Neural progenitor cell (in vitro differentiated cells): ENCODE data around the gene GPM6B.

Experiments used
- EZH2 ChIP-seq: fragments of 200-600 bp; sonication (generic); IDR thresholded peaks from 2 replicates; pipeline ENCODE4 v1.6.1; 2017; ENCODE audit warnings: antibody characterized with exemption, mild to moderate bottlenecking, moderate library complexity
- EZH2phosphoT487 ChIP-seq: fragments of 200-600 bp; sonication (generic); IDR thresholded peaks from 2 replicates; pipeline ENCODE4 v1.6.1; 2017; ENCODE audit warnings: antibody characterized with exemption
- TF ChIP-seq, protein P1 (sequence below): fragments of 200-600 bp; sonication (generic); IDR thresholded peaks from 2 replicates; pipeline ENCODE4 v1.5.1; 2017; ENCODE audit warnings: antibody characterized with exemption, mild to moderate bottlenecking

DNA sequence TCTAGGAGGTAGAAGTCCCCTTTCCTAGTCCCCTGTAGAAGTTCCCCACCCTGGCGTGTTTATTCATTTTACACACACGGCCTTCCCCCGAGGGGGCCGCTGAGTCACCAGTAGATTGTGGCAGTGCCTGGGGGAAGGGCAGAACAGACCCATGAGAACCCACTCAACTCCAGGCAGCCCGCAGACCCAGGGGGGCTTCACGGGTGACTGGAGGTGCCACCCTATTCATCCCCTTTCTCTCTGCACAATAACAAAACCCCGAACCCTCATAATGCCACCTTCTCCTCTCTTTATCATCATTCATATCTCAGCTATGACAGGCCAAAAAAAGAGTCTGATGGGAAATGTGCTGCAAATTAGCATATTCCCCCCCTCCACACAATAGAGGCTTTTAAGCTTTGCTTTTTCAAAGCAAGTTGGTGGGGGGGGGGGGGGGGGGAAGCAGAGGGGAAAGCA is 20.4 kb upstream of the GPM6B start:
- TF ChIP-seq, protein P1, sequence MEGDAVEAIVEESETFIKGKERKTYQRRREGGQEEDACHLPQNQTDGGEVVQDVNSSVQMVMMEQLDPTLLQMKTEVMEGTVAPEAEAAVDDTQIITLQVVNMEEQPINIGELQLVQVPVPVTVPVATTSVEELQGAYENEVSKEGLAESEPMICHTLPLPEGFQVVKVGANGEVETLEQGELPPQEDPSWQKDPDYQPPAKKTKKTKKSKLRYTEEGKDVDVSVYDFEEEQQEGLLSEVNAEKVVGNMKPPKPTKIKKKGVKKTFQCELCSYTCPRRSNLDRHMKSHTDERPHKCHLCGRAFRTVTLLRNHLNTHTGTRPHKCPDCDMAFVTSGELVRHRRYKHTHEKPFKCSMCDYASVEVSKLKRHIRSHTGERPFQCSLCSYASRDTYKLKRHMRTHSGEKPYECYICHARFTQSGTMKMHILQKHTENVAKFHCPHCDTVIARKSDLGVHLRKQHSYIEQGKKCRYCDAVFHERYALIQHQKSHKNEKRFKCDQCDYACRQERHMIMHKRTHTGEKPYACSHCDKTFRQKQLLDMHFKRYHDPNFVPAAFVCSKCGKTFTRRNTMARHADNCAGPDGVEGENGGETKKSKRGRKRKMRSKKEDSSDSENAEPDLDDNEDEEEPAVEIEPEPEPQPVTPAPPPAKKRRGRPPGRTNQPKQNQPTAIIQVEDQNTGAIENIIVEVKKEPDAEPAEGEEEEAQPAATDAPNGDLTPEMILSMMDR: no peak
- TF ChIP-seq EZH2 (no peak), EZH2phosphoT487 (no peak)
